IPS DF 19.7 (cell line): ENCODE data around the gene GRB14.
"Not testable (repeated sequence)": the region's sequence is repeated elsewhere in the genome, so short reads cannot be mapped to it uniquely, and the experiment has no call there.

Experiments used
- DNase-seq: peaks from one replicate; pipeline ENCODE4 v3.0.0-alpha.2; 2013; ENCODE audit warnings: low read depth, low spot score

The GRB14 gene

DNA sequence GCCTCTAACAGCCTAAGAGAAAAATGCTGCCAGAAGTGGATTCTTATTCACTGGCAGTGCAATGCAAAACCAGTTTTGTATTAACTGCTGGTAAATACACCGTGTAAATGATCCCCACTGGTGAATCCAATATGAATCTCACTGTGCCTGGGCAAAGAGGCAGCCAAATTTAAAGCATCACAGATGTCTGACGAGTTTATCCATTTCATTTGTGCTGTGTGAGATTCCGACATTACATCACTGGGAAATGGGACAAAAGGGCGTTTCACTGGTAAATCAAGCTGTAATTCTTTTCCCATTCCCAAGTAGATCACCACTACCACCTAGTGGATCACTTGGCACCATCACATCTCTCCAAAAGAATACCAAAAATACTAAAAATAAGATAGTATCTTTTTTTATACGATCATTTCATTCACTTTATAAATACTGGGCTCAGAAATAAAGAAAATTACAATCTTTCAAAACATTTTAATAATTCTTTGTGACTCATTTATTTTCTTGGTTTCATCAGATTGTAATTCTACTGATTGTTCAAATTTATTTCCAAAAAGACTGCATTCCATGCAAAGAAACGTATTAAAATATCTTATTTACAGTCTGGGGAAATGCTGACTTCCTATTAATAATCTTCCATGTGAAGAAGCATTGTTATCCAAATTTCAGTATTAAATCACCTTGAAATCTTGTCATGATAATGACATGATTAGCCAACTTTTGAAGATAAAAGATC lies 125.6 kb downstream of the GRB14 start:
- peak; percentile 15 for DNase-seq

DNA sequence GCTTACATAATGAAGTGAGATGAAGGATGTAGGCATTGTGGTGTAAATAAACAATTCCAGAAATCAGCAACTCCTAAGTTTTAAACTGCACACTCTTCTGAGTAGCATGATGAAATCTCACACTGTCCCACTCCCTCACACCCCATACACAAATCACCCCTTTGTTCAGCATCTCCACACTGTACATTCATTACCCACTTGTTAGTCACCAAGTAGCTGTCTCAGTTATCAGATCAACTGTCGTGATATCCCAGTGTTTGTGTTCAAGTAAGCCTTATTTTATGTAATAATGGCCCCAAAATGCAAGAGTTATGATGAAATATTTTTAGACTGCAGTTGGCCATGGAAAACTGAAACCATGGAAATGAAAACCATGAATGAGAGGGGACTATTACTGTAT lies 135.7 kb downstream of the GRB14 start:
- no peak for DNase-seq

DNA sequence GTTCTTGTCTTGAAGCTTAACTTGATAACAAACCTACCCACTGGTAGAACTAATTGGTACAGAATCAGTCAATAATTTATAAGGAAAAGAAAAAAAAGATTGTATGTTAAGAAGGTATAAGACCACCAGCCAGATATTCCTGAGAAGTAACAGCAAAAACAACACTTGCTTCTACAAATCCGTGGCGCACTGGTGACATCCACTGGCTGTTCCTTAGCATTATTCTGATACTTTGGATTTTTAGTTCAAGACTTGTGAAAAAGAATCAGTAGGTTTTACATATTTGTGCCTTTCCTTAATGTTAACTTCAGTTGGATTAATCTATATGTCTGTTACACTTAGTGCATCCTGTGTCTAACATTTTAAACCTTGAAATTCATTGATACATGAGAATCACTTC lies 141.8 kb downstream of the GRB14 start:
- DNase-seq = no peak

DNA sequence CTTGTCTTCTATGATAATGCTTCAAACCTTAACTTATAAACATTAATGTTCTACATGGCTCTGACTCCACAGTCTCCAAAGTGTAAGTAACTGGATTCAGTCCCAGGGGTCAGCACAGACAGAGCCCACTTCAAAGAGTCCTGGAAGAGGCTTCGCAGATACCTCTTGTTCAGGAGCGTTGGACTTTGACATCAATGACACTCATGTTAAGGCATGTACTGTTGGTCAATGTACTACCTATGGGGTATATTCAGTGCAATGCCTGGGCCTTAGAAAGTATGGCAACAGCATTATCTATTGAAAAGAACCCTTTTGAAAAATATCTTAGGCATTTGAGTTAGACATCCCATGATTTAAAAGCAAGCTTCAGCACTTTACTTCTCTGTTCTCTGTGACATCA lies 143.1 kb downstream of the GRB14 start:
- no peak for DNase-seq

DNA sequence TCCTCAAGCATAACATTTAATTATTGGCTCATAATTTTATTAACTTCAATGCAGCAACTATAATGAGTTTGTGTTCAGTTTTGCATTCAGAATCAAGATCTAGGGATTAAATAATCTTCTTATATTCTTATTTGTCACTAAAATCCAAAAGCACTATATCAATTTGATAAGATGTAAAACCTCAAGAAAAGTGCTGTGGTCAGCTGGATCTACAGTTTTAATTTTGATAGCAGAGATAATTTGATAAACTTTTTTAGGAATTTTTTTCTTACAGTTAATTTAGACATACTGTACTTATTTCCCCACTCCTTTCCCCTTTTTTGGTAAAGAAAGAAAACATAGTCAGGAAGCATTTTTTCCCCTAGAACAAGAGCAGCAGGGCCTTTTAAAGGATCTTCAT lies 146.4 kb downstream of the GRB14 start:
- DNase-seq = no peak

DNA sequence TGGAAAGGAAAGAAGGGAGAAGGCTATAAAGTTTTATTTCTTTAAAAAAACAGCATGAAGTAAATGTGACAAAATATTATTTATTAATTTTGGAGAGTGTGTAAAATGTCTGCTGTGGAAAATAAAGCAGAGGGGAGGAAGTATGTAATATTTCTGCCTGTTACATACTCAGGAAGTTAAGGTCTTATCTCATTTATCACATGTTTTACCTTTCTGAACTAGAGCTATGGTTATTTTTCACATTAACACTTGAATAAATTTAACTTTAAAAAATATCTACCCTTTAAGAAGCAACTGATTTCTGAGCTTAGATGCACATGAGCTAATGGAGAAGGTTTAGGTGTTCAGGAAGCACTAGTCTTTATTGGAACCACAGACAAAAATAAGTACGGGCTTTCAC lies 148.3 kb downstream of the GRB14 start:
- no peak for DNase-seq

DNA sequence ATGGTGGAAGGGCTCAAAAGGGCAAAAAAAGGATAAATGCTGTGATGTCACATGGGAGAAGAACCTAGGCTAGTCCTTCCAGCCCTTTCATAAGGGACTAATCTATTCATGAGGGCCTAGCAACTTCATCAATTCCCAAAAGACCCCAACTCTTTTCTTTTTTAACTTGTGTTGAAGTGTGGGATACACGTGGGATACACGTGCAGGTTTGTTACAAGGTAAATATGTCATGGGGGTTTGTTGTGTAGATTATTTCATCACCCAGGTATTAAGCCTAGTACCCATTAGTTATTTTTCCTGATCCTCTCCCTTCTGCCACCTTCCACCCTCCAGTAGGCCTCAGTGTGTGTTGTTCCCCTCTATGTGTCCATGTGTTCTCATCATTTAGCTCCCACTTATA lies 156.2 kb downstream of the GRB14 start:
- not testable (repeated sequence) for DNase-seq

DNA sequence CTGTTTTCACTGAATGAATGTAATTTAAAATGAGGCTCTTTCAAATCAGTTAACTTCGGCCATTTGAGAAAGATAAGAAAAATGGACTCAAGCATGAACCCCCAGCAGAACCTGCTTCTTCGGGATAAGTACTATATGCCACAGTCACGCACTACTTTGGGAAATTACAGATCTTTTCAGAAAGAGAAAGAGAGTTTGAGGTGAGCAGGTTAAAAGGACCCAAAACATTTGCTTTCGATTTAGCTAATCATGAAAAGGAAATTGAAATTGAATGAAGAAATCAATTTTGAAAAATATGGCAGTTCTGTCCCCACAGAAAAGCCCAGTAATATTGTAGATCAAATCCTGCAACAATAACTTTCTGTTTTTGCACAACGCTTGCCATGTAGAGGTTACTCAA lies 156.9 kb downstream of the GRB14 start:
- DNase-seq = no peak

DNA sequence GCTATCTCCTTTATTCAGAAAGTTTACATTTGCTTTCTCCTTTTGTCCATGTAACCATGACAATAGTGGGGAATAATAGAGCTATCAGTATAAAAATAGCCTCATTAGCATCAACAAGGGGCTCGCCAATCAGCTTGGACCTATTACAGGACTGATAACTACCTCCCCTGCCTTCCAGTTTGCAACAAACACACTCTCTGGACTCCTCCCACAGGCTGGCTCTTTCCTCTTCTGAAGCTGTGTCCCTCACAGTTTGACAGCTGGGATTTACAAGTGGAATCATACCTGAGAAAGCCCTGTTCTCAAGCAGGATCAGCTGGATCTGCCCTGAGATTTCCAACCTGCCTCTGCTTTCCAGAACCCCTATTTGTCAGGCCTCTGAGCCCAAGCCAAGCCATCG lies 162.5 kb downstream of the GRB14 start:
- DNase-seq = no peak

DNA sequence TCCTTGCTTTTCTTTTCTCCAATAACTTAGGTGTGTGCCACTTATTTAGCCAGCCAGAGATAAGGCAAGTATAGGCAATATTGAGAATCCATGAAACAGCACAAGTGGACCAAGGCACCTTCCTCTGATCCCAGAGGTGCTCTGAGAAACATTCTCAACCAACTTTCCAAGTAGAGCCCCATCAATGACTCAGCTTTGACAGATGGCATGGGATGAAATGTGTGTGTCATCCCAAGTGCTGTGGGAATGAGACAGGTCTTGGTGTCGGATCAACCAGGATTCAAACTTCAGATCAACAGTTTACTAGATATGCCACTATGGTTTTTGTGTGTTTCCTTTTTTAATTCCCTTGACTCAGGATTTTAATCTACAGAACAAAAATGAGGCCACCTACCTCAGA lies 164.0 kb downstream of the GRB14 start:
- no peak for DNase-seq

DNA sequence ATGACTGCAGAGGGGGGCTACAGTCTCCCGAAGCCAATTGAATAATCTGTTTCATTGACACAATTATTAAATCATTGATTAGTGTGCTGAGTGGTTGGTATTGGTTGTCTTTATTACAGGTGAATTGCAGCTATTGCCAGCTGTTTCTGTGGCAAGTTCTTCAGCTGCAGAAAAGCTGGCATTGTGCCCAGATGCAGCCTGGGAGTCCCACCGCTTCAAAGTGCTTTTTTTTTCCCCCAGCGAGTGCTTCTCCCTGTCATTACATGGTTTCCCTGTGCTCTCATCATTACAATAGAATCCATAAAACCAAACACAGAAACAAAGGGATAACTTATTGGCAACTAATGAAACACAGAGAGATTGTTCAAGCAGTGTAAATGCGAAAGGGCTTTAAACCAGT lies 164.7 kb downstream of the GRB14 start:
- DNase-seq = no peak

DNA sequence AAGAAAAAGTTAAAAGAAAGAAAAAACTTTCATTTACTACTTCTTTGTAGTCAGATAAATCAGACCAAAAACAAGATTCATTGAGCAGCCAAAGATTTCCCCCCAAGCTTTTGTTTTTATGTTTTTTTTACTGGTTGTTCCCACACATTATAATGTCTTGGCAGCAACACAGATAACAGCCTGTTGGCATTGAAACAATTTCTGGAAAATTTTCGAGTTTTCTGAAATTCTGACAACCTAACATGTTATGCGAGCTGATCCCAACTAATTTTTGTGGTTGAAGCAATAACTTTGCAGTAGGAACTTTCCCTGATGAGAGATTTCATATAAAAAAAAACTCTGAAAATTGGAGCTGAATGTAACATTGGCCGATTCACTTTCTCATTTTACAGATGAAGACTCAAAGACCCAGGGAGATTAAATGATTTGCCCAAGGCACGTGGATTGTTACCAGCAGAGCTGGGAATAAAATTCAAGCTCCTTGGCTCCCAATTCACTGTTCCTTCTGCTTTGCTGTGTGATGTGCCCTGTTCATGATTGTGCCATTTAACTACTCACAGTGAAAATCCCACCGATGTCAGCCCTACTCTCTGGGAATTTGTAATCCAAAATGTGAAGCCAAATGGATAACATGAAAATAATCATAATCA lies 167.5 kb downstream of the GRB14 start:
- DNase-seq = no peak

DNA sequence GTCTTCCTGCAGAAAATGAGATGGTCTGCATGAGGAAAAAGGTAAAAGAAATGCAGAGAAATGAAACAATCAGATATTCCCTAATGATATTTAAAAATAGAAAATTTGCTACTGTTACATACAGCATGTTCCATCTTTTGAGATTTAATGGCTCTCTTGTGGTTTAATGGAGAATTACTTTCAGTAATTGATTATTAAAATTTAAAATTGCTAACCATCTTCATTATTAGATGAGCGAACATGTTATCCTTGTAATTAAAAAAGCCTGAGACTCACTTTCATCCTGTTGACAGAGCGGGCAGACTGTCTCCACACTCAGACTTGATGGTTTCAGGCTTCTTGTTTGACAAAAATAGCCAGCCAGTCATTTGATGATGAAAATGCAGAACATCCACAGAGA lies 171.0 kb downstream of the GRB14 start:
- DNase-seq = no peak

DNA sequence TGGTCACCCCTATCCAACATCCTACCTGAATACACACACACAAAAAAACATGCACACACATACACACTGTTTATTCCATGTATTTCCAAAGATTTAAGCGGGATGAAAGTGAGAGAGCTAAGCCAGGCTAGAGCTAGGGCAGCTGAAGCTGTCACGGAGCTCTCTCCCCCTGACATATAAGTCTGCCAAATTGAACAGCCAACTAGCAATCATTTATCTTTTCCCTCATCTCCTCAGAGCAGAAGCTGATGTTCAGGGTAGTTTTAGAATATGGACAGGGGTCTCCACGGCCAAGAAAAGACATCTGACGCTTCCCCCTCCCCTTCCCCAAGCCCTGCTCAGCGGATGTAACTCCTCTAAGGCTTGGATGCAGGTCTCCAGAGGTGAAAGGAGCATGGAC lies 171.6 kb downstream of the GRB14 start:
- DNase-seq = no peak

DNA sequence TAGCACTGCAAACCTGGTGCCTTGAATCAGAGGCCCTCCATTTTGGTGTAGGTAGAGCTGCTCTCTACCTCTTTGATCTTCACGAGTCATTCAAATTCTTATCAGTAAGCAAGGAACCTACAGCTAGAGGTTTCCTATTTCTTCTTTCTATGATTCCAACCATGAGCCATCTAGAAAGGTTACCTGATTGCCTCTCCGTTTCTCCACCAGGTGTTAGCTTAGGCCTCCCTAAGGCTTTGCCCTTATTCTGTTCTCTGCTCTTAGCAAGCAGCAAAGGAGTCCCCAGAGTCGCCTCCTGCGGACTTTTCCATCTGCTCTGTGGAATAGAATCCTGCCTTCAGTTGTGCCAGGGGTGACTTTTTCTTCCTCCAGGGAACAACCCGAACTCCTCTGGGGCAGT lies 173.6 kb downstream of the GRB14 start:
- no peak for DNase-seq
